ENCODE results near the gene STC2. TPM values are rescaled to one million over a fixed set of nuclear protein-coding genes. Genes with fewer than 3 reads are reported as not detected.
"Not testable (repeated sequence)": the region's sequence is repeated elsewhere in the genome, so short reads cannot be mapped to it uniquely, and the experiment has no call there.

STC2 gene
- total RNA-seq, 1 experiment from 2014 or later = 43.8 TPM

DNA sequence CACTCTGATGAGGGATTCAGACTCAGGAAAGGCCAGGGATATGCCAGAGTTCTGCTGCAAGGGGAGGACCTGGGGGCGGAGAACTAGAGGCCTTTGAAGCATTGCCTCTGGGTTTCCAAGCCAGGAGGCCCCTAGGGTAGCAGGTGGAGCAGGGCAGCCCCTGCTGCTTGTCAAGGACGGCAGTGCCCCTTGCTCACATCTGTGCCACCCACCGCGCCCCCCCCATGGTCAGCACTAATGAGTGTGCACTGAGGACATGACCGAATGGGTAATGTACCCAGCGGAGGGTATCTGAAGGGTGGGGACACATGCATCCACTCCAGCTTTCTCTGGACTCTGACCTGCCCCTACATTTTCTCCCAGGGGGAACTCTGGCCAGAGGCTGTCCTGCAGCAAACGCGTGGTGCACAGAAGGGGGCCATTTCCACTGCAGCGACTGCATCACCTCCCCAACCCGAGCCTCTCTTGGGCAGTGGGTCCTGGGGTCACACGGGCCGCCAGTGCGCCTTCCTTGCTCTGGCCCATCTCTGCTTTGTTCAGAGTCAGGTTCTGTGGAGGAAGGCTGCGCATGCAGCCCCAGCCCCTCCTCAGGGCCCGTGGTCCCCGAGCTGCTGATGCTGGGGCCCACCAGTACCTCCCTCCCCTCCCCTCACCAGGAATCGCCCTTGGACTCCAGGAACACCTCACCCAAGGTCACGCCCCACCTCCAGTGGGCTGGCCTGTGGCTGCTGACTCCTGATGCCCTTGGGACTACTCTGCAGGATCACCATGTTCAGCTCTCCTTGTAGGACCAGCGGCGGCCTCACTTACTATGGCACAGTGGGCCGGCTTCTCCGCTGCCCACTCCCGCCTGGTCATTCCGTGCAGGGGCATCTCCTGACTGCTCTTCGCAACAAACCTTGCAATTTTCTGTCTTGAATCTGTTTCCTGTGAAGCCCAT is 31.2 kb downstream of the STC2 start:
- DNase-seq (ENCODE audit: low spot score) = no peak

DNA sequence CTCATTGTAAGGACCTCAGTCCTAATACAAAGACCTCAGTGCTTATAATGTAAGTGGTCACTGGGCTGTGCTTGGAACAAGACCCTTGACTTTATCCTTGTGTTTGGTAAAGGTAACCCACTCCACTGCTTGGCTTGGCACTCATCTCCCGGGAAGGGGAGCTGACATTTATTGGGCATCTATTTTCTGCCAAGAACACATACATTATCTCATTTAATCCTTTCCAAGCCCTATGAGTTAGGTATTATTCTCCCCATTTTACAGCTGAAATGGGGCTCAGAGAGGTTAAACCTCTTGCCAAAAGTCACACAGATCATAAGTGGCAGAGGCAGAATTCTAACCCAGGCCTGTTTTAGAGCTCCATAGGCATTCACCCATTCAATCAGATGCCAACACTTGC is 32.4 kb downstream of the STC2 start:
- no peak for DNase-seq (ENCODE audit: low spot score)

DNA sequence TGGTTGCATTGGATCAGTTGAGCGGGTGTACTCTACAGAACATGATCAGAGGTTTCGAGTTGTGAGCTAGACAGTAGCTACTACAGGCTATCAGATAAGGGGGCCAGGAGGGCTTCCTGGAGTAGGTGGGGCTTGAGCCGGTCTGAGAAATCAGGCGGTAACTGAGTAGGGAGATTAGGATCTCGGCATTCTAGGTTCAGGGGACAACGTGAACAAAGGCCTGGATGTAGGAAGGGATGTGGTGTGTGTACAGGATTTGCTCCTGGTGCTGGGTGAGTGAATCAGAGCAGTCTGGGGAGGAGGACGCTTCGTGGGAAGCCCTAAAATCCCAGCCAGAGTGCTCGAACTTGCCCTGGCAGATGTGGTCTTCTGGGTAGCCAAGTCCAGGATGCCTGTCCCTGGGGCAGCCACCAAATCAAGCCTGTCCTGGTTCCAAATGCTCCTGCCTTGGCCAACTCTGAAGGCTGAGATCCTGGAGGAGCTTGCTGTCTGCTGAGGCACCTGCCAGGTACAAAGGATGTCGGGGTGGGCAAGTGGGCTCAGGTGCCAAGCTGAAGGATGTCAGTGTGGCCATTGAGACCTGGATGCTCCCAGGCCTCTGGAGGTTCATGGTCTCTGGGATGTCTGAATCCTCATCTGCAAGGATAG is 33.4 kb downstream of the STC2 start:
- no peak for DNase-seq (ENCODE audit: low spot score)

DNA sequence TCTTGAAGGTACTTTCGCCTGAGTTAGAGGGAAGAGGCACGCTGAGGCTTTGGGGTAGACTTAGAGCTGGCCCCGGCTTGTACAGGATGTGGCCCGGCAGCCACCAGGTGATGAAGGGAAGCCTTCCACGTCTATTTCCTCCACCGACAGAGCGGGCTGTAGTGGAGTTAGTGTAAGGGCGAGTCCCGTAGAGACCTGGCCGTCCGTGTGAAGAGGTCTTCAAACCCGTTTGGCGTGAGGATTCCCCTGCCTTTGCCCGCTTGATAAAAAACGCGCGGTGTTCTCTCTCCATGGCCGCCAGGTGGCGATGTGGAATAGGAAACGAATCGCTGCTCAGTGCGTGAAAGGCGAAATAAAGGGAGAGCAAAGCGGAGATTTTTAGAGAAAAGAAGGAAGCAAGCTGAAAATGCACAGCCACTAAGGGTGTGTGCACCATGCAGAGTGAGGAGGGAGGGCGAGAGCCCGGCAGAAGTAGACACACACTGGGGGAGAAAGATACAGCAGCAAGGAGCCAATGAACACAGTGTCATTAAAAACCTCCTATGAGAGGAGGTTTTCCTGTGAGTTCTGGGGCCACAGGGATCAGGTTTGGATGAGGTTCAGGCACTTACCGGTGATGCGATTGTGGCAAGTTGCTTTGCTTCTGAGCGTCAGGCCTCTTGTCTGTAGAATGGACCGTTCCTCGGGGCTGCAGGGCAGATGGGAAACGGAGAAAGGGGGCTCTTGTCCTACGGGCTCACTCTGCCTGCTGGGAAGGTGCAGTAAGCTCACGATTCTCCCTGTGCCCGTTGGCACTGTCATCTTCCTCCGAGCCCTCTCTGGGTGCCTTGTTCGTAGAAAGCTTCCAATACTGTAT is 34.2 kb downstream of the STC2 start:
- peak; percentile 63 for DNase-seq (ENCODE audit: low spot score)

GRCh38 chr5:173291722-173292658 is 36.2 kb downstream of the STC2 start:
- DNase-seq (ENCODE audit: low spot score) = no peak

GRCh38 chr5:173290477-173291131 is 37.6 kb downstream of the STC2 start:
- no peak for DNase-seq (ENCODE audit: low spot score)

DNA sequence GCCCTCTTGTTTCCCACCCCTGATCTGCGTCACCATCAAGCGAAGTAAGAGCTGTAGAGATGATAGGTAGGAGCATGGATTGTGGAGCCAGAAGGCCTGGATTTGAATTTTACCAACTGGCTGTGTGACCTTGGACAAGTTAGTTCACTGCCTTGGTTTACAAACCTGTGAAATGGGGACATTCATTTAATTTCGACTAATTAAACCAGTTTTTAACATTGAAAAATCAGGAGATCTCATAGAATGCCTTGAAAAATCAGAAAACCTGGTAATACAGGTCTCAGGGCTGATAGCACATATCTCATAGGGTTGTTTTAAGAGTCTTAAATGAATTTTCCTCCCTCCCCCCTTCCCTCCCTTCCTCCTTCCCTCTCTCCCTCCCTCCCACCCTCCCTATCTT is 38.8 kb downstream of the STC2 start:
- DNase-seq (ENCODE audit: low spot score) = no peak

- DNase-seq (ENCODE audit: low spot score) = no peak
Observed at GRCh38 chr5:173288632-173289031, 39.6 kb downstream of the STC2 start.

GRCh38 chr5:173287086-173287485 is 41.1 kb downstream of the STC2 start:
- DNase-seq (ENCODE audit: low spot score) = no peak

DNA sequence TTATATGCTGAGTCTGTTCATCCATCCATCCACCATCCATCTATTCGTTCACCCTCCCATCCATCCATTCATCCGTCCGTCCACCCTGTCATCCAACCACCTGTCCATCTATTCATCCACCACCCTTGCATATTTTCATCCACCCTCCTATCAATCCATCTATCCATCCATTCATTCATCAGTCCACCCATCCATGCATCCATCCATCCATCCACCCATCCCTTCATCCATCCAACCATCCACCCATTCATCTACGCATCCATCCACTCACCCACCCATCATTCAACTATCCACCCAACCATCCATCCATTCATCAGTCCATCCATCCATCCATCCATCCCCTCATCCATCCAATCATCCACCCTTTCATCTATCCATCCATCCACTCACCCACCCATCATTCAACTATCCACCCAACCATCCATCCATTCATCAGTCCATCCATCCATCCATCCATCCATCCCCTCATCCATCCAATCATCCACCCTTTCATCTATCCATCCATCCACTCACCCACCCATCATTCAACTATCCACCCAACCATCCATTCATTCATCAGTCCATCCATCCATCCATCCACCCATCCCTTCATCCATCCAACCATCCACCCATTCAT is 43.8 kb downstream of the STC2 start:
- not testable (repeated sequence) for DNase-seq (ENCODE audit: low spot score)

DNA sequence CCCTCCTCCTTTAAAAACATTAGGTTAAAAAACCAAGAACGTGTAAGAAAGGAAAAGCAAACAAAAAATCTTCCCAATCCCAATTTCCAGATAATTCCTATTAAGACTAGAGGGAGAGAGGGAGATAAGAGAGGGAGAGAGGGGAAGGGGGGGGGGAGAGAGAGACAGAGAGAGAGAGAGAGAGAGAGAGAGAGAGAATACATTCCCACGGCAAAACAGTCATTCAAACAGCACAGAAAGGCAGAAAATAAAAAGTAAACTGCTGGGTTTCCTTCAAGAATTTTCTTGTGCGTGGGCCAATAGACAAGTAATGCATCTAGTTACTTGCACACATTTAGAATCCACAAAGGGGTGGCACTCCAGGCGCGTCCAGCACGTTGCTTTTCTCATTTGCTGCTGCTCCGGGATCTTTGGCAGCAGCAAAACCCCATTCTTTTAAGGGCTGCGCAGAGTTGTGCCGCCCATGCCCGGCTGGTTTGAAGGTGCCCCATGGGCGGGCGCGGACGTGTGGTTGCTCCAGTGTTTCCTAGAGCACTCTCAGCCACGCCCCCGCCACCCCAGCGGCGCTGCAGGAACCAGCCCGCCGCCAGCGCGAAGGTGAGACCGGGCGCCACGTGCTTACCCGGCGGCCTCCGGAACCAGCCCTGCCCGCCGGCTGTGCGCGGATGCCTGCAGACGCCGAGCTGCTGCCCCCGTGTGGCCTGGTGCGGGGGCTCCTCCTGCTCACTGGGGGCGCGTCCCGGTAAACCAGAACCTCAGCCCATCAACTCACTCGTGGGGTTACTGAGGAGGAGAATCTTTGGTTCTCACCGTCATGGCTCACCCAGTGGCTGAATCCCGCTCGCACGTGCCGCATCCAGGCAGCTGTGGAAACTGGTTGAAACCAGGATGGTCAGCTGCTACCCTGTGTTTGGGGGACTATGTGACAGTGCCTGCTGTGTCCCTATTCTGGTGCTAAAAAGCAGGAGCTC is 44.6 kb downstream of the STC2 start:
- DNase-seq (ENCODE audit: low spot score) = peak; percentile 67

DNA sequence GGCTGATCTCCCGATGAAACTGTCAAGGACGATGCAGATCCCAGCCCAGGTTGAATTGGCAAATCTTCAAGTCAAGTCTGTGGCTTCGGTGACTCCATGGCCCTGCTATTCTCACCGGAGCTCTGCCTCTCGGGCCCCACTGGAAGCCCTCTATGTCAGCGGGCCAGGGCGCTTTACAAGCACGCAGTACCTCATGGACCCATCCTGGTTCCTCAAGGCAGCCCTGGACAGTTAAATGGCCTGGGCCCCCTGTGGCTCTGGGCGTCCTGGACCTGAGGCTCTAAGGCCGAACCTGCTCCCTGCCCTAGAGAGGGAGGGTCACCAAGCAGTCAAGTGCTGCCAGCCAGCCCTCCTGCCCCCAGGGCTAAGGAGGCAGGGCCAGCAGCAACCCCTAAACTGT is 45.3 kb downstream of the STC2 start:
- DNase-seq (ENCODE audit: low spot score) = no peak

- DNase-seq (ENCODE audit: low spot score) = no peak
Observed at GRCh38 chr5:173281910-173282309, 46.3 kb downstream of the STC2 start.

GRCh38 chr5:173279166-173279565 is 49.0 kb downstream of the STC2 start:
- DNase-seq (ENCODE audit: low spot score) = no peak

GRCh38 chr5:173278641-173279040 is 49.6 kb downstream of the STC2 start:
- no peak for DNase-seq (ENCODE audit: low spot score)

DNA sequence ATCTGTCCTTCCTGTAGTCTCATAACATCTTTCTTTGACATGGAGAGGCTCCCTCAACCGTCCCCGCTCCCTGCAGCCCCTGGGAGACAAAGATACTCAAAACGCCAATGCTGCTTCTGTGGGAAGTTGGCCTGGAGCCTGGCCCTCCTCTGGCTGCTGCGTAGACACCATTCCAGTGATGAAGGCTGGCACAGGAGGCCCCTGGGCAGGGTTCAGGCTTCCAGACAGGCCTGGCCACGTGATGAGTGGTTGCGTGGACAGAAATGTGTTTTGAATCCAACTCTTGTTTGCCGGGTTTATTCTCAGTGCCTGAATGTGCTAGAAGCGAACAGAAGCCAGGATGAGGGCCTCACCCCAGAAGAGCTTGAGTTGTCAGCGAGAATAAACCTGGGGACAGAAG is 50.0 kb downstream of the STC2 start:
- no peak for DNase-seq (ENCODE audit: low spot score)

DNA sequence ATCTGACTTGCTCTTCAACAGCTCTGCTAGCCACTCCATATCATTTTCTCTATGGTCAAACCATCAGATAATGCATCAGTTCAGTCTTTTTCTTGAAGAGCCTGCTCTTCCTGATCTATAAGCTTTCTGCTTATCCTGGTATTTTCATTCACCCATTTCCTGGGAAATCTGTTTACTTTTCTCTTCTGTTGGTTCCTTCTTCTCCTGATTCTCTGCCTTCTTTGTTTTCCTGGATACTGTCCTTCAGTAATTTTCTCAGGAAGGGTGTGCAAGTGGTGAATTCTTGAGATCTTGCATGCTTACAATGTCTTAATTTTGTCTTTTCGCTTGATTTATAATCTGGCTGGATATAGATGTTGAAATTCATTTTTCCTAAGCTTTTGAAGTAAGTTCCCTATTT is 53.4 kb downstream of the STC2 start:
- no peak for DNase-seq (ENCODE audit: low spot score)

DNA sequence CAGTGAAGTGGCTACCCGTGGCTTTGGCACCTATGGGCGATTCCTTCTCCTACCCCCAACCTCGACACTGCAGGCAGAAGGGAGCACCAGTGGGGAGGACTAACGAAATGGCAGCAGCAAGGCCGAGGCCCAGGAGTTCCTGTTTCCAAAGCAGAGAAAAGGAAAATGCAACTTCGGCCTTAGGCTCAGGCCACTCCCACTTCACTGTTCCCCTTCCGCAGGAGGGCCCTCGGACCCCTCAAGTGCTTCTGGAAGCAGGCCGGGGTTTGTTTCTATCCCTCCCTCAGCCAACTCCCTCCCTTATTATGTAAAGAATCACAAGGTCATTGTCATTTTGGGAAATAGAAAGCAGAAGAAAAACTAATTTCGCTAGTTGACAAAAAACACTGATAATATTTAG is 56.8 kb downstream of the STC2 start:
- DNase-seq (ENCODE audit: low spot score) = no peak

Data from H4 (cell line).